HG02973 (cell line): ENCODE data around the gene MYT1.
"Not testable (repeated sequence)": the region's sequence is repeated elsewhere in the genome, so short reads cannot be mapped to it uniquely, and the experiment has no call there.

Experiments used
- ATAC-seq: cut with Tn5 transposase; IDR thresholded peaks from one replicate; pipeline ENCODE4 v1.9.1; 2021; ENCODE audit warnings: moderate library complexity; ENCODE audit not compliant: unreplicated experiment

The MYT1 gene

GRCh38 chr20:64228751-64229506 is 64.7 kb downstream of the MYT1 start:
- ATAC-seq, result no peak

GRCh38 chr20:64229507-64230061 is 65.3 kb downstream of the MYT1 start:
- ATAC-seq, result no peak

DNA sequence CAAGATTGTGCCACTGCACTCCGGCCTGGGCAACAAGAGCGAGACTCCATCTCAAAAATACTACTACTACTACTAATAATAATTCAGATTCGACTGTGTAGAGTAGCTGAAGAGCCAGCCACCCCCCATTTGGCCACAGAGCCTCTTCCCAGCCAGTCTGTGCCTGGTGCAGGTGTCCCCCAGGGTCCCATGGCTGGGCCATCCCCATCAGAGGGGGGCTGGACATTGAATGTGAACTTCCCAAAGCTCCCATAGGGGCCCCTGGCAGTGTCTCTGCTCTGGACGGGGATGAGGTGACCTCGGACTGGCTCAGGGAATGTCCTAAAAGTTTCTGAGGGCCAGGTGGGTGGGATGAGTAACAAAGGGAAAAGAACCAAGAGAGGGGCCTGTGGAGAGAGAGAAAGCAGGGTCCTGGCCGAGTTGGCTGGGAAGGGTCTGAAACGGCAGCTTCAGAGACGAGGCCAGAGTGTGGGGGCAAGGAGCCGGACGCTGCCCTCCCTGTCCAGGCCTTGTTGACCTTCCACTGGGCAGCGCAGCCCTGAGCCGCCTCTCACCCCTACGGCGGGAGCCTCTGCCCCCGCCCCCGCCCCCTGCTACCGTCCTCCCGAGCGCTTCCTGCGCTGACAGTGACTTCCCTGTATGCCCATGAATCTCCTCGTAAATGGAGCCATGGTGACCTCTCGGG is 66.4 kb downstream of the MYT1 start:
- ATAC-seq, result no peak

- ATAC-seq, result no peak
Measured at GRCh38 chr20:64231621-64232550, 67.6 kb downstream of the MYT1 start.

DNA sequence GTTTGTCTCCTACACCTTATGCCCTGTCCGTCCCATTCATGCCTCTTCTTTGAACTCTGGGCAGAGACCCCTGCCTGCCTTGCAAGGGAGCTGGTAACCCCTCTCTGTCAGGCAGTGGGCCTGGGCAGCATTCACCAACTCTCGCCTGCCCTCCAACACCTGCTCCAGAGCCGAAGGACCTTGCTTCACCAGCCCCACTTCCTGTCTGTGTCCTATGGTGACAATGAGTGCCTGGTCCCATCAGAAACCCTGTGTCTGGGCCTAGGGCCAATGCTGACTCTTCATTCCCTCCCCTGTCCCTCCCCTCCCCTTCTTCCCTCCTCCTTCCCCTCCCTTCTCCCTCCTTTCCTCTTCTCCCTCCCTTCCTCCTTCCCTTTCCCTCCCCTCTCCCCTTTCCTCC is 68.5 kb downstream of the MYT1 start:
- ATAC-seq, result no peak

DNA sequence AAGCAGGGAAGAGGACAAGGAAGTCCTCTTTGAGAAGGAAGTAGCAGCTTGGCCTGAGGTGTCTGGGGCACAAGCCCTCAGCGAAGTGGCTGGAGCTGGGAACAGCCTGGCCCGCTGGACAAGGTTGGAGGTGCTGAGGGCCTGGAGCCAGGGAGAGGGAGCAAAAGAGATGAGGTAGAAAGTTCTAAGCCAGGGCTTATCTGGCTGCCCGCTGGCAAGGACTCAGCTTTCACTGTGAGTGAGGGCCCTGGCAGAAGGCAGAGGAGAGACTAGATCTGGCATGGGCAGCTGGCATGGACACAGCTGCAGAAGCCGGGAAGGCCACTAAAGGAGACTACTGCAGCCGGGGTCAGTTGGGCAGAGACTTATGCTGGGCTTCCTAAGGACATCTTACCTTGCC is 69.5 kb downstream of the MYT1 start:
- no peak for ATAC-seq

DNA sequence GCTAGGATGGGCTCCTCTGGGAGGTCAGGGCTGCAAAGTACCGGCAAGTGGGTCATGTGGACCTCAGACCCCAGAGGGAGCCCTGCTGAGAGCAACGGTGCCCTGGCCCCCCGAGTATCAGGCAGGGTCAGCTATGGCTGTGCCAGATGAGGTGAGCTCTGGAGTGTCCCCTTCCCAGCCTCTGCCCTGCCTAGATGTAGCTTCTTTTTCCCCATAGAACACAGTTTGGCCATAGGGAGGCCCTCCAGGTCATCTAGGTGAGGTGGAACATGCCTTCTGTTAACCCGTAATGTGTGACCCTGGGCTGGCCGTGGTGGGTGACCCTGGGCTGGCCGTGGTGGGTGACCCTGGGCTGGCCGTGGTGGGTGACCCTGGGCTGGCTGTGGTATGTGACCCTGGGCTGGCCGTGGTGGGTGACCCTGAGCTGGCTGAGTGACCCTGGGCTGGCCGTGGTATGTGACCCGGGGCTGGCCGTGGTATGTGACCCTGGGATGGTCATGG is 70.1 kb downstream of the MYT1 start:
- ATAC-seq, result no peak

DNA sequence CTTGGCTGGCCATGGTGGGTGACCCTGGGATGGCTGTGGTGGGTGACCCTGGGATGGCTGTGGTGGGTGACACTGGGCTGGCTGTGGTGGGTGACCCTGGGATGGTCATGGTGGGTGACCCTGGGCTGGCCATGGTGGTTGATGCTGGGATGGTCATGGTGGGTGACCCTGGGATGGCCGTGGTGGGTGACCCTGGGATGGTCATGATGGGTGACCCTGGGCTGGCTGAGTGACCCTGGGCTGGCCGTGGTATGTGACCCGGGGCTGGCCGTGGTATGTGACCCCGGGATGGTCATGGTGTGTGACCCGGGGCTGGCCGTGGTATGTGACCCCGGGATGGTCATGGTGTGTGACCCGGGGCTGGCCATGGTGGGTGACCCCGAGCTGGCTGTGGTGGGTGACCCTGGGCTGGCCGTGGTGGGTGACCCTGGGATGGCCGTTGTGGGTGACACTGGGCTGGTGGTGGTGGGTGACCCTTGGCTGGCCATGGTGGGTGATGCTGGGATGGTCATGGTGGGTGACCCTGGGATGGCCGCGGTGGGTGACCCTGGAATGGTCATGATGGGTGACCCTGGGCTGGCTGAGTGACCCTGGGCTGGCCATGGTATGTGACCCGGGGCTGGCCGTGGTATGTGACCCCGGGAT is 70.8 kb downstream of the MYT1 start:
- not testable (repeated sequence) for ATAC-seq

DNA sequence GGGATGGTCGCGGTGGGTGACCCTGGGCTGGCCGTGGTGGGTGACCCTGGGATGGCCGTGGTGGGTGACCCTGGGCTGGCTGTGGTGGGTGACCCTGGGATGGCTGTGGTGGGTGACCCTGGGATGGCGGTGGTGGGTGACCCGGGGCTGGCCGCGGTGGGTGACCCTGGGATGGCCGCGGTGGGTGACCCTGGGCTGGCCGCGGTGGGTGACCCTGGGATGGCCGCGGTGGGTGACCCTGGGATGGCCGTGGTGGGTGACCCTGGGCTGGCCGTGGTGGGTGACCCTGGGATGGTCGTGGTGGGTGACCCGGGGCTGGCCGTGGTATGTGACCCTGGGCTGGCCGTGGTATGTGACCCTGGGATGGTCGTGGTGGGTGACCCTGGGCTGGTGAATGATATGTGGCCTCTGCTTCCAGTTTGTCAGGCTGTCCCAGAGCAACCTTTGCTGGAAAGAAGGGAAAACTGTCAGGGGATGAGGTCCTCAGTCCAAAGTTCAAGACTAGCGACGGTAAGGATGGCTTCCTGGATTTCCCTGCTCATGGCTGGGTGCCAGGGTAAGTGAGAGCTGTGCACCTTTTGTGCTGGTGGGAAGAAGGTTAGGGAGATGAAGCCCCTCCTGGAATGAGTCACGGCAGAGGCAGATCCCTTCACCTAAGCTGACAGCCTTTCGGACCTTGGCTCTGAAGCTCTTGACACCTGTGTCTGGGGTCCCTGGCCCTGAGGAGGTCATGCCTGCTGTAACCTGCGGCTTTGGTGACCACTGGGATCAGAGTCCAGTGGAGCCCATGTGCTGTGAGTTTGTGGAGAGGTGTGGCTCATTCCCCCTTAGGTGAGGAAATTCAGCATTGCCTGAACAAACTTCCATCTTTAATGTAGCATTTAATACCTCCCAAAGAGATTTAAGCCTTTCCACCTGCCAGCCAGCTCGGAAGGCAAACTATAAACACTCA is 72.2 kb downstream of the MYT1 start:
- no peak for ATAC-seq

- no peak for ATAC-seq
Measured at GRCh38 chr20:64237316-64237715, 73.1 kb downstream of the MYT1 start.

DNA sequence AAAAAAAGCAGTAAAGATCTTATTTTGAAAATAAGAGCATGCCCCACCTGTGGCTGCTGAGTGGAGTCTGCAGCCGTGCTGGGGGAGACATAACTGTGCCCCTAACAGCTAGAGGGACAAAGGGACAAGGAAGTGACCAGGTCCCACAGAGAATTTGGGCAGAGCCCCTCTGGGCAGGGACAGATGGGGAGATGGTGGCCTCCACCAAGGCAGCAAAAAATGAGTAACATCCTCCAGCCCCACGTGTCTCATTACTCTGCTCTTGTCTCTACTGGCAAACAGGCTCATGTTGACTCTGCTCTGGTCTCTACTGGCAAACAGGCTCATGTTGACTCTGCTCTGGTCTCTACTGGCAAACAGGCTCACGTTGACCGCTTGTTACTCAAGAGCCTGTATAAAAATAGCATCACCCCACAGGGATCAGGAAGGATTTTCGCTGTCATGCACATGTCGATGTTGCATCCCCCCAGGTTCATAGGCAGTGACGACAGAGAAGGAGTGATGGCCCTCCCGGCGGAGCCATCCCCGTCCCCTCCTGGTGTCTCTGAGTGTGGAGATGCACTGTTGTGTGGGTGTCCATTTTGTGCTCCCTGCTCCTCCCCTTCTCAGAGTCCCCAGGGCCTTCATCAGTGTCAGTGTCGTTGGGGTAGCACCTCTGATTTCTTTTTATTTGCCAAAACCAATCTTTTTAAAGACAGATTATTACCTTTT is 74.0 kb downstream of the MYT1 start:
- ATAC-seq, result no peak

GRCh38 chr20:64238851-64239387 is 74.7 kb downstream of the MYT1 start:
- ATAC-seq, result no peak

DNA sequence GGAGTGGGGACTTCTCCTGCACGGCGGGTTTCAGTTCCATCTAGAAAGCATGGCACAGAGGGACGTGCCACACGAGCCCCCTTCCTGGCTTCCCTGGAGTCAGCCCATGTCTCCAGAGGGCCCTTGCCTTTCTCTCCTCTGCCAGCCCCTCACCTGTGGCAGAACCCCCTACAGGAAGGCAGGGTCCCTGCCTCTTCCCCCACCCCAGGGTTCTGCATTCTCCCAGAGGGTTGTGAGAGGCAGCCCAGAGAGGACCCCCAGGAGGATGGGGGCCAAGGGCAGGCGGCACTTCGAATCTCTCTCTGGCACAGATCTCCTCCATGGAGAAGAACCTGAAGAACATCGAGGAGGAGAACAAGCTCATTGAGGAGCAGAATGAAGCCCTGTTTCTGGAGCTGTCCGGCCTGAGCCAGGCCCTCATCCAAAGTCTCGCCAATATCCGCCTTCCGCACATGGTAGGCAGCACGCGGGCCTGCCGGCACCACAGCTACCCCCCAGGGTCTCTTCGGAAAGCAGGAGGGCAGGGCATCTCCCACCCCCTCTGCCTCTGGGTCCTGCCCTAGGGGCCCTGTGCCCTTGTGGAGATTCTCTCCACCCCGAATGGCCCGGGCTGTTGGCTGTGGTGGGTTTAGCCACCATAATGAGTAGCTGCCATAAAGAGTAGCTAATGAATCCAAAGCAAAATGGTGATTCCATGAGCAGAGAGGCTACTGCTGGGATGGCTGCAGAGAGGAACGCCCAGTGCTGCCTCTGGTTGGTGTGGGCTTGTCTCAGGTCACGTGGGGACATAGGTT is 75.4 kb downstream of the MYT1 start:
- ATAC-seq, result no peak

- ATAC-seq, result no peak
Measured at GRCh38 chr20:64240243-64241015, 76.2 kb downstream of the MYT1 start.

- ATAC-seq, result no peak
Measured at GRCh38 chr20:64241061-64241460, 76.8 kb downstream of the MYT1 start.

- no peak for ATAC-seq
Measured at GRCh38 chr20:64242003-64242796, 77.9 kb downstream of the MYT1 start.
